K562 (cell line): Measurements from ENCODE around the gene PIK3CG. TPM values are rescaled to one million over a fixed set of nuclear protein-coding genes. Genes with fewer than 3 reads are reported as not detected.

Source experiments
- BCL6 ChIP-seq: fragments of 250-450 bp; sonication (Bioruptor Pico); IDR thresholded peaks from 2 replicates; pipeline ENCODE4 v1.4.0; 2020
- BRCA1 ChIP-seq, 2 experiments: fragments of 450-650 bp in 1 of 2; sonication (generic) in 1 of 2; formaldehyde crosslinking in 1 of 2; IDR thresholded peaks; 2 replicates each; pipeline versions ENCODE4 v1.5.0 to v1.6.1; 2017 to 2020; ENCODE audit warnings: mild to moderate bottlenecking in 1 of 2, missing genetic modification reagents in 1 of 2
- CBFA2T3 ChIP-seq: fragments of 450-650 bp; IDR thresholded peaks from 2 replicates; pipeline ENCODE4 v1.6.1; 2017
- CXXC5 ChIP-seq: fragments of 250-450 bp; sonication (Bioruptor Pico); IDR thresholded peaks from 2 replicates; pipeline ENCODE4 v1.8.0; 2022; ENCODE audit warnings: inconsistent platforms, mild to moderate bottlenecking, moderate library complexity
- ETV5 ChIP-seq: sonication (generic); formaldehyde crosslinking; IDR thresholded peaks from 2 replicates; pipeline ENCODE4 v1.4.0; 2020; ENCODE audit warnings: low read depth, mild to moderate bottlenecking, missing genetic modification reagents
- HNRNPUL1 ChIP-seq: fragments of 200-400 bp; formaldehyde crosslinking; IDR thresholded peaks from 2 replicates; pipeline ENCODE4 v1.6.1; 2017; ENCODE audit warnings: low read length
- KHSRP ChIP-seq: fragments of 450-650 bp; IDR thresholded peaks from 2 replicates; pipeline ENCODE4 v1.6.1; 2017
- NUFIP1 ChIP-seq: fragments of 450-650 bp; IDR thresholded peaks from 2 replicates; pipeline ENCODE4 v1.6.1; 2018; ENCODE audit not compliant: partially characterized antibody
- PKNOX1 ChIP-seq: fragments of 450-650 bp; IDR thresholded peaks from 2 replicates; pipeline ENCODE4 v1.6.1; 2016
- ZNF57 ChIP-seq: fragments of 450-650 bp; formaldehyde crosslinking; IDR thresholded peaks from 2 replicates; pipeline ENCODE4 v1.4.0; 2020; ENCODE audit warnings: mild to moderate bottlenecking, moderate library complexity
- ZNF77 ChIP-seq: fragments of 250-450 bp; sonication (Bioruptor Pico); IDR thresholded peaks from 2 replicates; pipeline ENCODE4 v1.5.0; 2020
- ZNF785 ChIP-seq: fragments of 250-450 bp; sonication (Bioruptor Pico); IDR thresholded peaks from 2 replicates; pipeline ENCODE4 v1.4.0; 2020; ENCODE audit warnings: mild to moderate bottlenecking
- polyA plus RNA-seq, 8 experiments: library from polyadenylated mRNA; depleted of rRNA in 4 of 8; stranded (reverse) in 5 of 8; unstranded in 3 of 8; fragments of >200 nt; fragmentation: Nextera tagmentation in 2 of 8; fragmentation: Illumina TruSeq in 1 of 8; extraction: Ambion mirVana in 2 of 8; extraction: Trizol in 1 of 8; gene quantifications; 2 replicates each; pipeline versions ENCODE4 v1.2.1 to v1.2.3, GENCODE V29; 2011 to 2014; ENCODE audit warnings: inconsistent platforms in 1 of 8, missing spikeins in 1 of 8
- total RNA-seq, 7 experiments: library from RNA; depleted of rRNA in 6 of 7; stranded (reverse); fragments of >200 nt in 6 of 7; fragmentation: Illumina TruSeq in 2 of 7; extraction: Trizol in 2 of 7; gene quantifications; 2 replicates each; pipeline versions ENCODE4 v1.2.1 to v1.2.3, GENCODE V29; 2011 to 2021; ENCODE audit warnings: low replicate concordance in 1 of 7
- TF ChIP-seq, protein P1 (sequence below), 2 experiments: fragments of 450-650 bp; IDR thresholded peaks; 2 replicates each; pipeline ENCODE4 v1.6.1; 2016; ENCODE audit warnings: mild to moderate bottlenecking in 2 of 2, borderline replicate concordance in 1 of 2, low read depth in 1 of 2, moderate library complexity in 1 of 2
- TF ChIP-seq, protein P2 (sequence below), 3 experiments: fragments of 200-800 bp in 1 of 3; fragments of 250-450 bp in 1 of 3; fragments of 450-650 bp in 1 of 3; sonication (Bioruptor Pico) in 1 of 3; sonication (Bioruptor generic) in 1 of 3; formaldehyde crosslinking in 1 of 3; IDR thresholded peaks; 2 replicates each; pipeline versions ENCODE4 v1.6.1 to v1.8.0; 2016 to 2022; ENCODE audit warnings: mild to moderate bottlenecking in 2 of 3, missing genetic modification characterization in 2 of 3, missing compliant biosample characterization in 1 of 3, moderate library complexity in 1 of 3

Gene PIK3CG
- total and polyA plus RNA-seq, 9 of the 15 experiments (the other 6 are each of a cell fraction or from before 2014, with no cell fraction given) = 5.3 to 42.5 (median 29.0) TPM

DNA sequence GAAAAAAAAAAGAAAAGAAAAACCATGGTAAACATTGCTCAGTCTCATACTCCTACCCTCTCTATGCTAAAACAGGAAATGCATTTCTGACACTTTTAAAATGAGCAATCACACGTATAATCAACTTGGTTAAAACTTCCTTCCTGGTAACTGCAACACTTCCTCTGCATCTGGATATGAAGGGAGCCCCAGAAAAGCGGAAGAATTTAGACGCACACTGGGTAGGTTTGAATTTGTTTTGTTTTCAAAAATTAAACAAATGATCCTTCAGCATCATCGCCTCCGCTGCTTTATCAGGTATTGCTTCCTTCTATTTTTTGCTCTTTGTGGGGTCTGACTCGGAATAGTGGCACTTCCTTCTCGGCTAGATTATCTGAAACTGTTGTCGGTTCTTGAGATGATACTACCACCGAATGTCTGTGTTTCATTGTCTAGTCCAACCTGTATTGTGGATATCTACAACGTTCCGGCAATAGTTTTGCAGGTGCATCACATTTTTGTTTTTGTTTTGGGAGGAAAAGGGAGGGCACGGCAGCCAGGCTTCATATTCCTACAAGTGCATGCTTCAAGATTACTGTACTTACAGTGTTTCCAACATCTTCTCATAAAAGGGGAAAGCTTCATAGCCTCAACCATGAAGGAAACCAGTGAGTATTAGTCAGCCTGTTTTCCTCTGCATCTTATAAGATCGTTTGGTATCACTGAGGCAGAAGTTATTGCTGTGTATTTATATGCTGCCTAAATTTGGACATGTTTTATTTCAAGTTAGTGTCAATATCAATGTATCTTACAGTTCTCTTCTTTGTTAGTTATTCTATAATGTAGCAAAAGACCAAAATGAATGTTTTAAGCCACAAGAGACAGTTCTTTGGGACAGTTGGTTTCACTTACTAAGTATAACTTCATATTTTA, at the start of gene PIK3CG (continued):
- TF ChIP-seq, protein P1, sequence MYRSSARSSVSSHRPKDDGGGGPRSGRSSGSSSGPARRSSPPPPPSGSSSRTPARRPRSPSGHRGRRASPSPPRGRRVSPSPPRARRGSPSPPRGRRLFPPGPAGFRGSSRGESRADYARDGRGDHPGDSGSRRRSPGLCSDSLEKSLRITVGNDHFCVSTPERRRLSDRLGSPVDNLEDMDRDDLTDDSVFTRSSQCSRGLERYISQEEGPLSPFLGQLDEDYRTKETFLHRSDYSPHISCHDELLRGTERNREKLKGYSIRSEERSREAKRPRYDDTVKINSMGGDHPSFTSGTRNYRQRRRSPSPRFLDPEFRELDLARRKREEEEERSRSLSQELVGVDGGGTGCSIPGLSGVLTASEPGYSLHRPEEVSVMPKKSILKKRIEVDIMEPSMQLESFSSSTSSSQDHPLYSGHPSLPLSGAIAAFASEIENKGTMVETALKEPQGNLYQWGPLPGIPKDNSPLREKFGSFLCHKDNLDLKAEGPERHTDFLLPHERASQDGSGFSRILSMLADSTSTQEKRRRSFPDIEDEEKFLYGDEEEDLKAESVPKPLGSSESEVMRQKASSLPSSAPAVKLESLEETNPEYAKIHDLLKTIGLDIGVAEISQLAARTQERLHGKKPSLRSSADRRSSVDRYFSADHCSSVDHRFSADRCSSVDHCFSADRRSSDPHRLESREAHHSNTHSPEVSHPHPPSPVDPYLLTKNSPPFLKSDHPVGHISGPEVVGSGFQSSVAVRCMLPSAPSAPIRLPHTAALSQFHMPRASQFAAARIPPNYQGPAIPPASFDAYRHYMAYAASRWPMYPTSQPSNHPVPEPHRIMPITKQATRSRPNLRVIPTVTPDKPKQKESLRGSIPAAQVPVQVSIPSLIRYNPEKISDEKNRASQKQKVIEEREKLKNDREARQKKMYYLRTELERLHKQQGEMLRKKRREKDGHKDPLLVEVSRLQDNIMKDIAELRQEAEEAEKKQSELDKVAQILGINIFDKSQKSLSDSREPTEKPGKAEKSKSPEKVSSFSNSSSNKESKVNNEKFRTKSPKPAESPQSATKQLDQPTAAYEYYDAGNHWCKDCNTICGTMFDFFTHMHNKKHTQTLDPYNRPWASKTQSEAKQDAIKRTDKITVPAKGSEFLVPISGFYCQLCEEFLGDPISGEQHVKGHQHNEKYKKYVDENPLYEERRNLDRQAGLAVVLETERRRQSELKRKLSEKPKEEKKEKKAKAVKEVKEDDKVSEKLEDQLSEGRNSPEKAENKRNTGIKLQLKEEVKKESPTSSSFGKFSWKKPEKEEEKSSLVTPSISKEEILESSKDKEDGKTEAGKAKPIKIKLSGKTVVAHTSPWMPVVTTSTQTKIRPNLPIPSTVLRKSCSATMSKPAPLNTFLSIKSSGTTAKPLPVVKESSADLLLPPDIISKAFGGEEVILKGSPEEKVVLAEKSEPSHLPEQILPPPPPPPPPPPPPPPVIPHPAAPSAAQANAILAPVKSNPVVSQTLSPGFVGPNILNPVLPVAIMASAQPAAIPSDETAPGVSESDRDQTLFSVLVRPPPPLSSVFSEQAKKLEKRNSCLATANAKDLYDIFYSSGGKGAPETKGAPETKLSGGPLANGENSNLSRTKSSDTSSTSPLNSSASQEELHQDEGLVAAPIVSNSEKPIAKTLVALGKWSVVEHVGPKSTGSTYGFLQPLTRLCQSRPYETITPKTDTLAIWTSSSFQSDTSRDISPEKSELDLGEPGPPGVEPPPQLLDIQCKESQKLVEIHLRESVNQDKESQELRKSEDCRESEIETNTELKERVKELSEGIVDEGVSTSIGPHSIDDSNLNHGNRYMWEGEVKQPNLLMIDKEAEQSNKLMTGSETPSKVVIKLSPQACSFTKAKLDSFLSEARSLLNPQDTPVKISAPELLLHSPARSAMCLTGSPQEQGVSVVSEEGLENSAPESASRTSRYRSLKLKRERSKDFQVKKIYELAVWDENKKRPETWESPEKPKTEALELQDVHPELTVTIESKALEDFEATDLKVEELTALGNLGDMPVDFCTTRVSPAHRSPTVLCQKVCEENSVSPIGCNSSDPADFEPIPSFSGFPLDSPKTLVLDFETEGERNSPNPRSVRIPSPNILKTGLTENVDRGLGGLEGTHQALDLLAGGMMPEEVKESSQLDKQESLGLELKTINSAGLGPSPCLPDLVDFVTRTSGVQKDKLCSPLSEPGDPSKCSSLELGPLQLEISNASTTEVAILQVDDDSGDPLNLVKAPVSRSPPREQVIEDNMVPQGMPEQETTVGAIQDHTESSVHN (IDR thresholded peaks at IDR 0.05; ENCODE audit: borderline replicate concordance in 1 of 2, low read depth in 1 of 2) = no peak; a peak in 1 of 4 replicates
- TF ChIP-seq ZNF77 (CRISPR knock-in tag) (no peak), CBFA2T3 (no peak; the same call in 1 of the 2 replicates), HNRNPUL1 (no peak), KHSRP (no peak), NUFIP1 (no peak), CXXC5 (CRISPR knock-in tag) (peak; percentile 18; the same call in 1 of the 2 replicates), BCL6 (CRISPR knock-in tag) (no peak), BRCA1 (IDR thresholded peaks at IDR 0.05) (no peak), BRCA1 (CRISPR knock-in tag; IDR thresholded peaks at IDR 0.05) (no peak), ZNF57 (CRISPR knock-in tag) (no peak), ZNF785 (no peak), PKNOX1 (no peak; the same call in 1 of the 2 replicates), ETV5 (CRISPR knock-in tag) (no peak)
- TF ChIP-seq, protein P2, sequence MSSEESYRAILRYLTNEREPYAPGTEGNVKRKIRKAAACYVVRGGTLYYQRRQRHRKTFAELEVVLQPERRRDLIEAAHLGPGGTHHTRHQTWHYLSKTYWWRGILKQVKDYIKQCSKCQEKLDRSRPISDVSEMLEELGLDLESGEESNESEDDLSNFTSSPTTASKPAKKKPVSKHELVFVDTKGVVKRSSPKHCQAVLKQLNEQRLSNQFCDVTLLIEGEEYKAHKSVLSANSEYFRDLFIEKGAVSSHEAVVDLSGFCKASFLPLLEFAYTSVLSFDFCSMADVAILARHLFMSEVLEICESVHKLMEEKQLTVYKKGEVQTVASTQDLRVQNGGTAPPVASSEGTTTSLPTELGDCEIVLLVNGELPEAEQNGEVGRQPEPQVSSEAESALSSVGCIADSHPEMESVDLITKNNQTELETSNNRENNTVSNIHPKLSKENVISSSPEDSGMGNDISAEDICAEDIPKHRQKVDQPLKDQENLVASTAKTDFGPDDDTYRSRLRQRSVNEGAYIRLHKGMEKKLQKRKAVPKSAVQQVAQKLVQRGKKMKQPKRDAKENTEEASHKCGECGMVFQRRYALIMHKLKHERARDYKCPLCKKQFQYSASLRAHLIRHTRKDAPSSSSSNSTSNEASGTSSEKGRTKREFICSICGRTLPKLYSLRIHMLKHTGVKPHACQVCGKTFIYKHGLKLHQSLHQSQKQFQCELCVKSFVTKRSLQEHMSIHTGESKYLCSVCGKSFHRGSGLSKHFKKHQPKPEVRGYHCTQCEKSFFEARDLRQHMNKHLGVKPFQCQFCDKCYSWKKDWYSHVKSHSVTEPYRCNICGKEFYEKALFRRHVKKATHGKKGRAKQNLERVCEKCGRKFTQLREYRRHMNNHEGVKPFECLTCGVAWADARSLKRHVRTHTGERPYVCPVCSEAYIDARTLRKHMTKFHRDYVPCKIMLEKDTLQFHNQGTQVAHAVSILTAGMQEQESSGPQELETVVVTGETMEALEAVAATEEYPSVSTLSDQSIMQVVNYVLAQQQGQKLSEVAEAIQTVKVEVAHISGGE (CRISPR knock-in tag; IDR thresholded peaks at IDR 0.05) = peak in 1 of 3 experiments; percentile 82; a peak in 2 of 6 replicates
